HG02763 (cell line): ENCODE results near the gene KCNK7.

ENCODE experiments used
- ATAC-seq: cut with Tn5 transposase; IDR thresholded peaks from one replicate; pipeline ENCODE4 v1.9.1; 2021; ENCODE audit warnings: mild to moderate bottlenecking, moderate library complexity; ENCODE audit not compliant: unreplicated experiment

Gene KCNK7

DNA sequence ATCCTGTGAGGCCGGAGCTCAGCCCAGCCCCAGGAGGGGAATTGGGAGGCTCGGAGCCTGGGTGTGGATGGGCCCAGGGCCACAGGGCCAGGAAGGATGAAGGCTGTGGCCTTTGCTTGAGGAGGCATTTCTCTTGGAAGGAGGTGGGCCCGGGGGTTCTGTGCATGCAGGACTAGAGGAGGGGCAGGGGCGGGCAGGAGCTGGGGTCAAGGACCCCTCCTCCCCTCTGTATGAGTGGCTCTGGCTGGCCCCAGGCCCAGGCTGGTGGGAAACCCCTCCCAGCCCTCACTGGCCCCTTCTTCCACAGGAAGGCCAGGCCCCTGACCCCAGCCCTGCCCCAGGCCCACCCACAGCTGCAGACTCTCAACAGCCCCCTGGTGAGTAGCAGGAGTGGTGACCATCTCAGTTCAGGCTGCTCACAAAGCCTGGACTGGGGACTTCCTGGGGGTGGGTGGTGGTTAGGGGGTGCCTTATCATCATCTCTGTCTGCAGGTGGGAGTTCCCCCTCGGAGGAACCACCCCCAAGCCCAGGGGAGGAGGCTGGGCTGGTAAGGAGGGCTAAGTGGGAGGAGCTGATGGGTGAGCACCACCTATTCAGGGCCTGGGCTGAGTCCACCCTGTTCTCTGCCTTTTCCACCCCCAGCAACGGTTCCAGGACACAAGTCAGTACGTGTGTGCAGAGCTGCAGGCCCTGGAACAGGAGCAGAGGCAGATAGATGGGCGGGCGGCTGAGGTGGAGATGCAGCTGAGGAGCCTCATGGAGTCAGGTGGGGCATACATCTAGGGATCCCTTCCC lies 6.0 kb downstream of the KCNK7 start:
- no peak for ATAC-seq

DNA sequence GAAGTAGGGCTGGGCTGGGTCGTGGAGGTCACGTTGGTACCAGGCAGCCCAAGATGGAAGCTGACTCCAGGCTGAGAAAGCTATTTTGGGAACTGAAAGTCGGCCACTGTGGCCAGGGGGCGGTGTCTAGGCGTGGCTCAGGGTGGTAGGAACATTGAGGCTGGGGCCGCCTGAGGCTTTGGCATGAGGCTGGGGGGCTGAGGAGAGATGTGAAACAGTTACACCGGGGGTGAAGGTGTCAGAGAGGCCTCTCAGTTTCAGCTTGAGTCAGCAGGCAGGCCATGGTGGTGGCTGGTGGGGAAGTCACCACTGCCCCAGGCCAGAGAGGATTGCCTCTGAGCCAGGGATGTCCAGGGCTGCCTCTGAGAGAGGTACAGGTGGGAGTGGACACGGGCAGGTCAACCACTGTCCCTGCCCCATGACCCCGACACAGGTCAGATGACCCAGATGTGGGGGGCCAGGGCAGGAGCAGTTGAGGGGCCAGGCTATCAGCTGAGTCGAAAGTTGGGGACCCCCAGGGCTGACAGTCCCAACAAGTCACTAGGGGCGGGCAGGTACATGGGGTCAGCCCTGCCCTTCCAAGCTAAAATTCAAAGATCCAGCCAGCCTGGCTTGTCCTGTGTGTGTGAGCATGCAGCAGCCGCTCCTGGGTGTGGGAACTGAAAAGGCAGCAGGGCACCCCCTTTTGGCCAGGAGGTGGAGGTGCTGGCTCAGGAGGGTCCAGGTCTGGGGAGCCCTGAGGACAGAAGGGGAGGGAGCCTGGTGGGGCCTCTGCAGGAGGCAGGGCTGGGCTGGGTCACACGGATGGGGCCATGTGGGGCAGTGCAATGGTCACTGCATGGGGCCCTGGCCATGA lies 7.2 kb downstream of the KCNK7 start:
- peak; percentile 78 for ATAC-seq

DNA sequence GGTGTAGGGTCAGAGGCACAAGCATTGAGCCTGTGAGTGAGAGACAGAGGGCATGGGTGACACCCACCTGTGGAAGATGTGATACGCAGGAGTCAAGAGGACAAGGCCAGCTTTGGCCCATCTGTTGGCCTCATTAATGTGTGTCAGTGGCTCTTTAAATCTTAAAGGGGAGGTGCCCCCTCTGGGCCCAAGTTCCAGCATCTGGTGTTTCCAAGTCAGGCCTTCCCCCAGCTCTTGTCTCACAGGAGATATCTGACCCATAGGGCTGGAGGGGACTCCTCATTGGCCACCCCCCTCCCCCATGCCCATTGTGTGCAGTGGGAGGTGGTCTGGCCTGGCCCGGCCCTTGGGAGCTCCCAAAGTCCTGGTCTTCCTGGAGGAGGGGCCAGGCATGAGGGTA lies 8.9 kb downstream of the KCNK7 start:
- ATAC-seq = no peak

DNA sequence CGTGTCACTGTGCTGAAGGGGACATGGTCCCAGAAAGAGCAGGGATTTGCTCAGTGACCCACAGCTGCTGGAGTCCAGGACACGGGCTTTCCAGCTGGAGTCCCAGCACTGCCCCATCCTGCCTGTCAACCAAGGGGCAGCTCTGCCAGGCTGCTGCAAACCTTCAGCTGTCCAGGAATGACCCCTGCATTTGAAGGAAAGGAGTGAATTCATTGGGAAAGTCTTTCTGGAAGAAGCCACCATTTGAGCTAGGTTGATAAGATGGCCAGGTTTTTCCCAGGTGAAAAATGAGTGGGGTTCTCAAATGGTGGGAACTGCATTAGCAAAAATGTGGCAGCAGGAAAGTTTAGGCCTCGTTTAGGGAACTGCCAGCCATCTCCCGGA lies 9.4 kb downstream of the KCNK7 start:
- no peak for ATAC-seq

DNA sequence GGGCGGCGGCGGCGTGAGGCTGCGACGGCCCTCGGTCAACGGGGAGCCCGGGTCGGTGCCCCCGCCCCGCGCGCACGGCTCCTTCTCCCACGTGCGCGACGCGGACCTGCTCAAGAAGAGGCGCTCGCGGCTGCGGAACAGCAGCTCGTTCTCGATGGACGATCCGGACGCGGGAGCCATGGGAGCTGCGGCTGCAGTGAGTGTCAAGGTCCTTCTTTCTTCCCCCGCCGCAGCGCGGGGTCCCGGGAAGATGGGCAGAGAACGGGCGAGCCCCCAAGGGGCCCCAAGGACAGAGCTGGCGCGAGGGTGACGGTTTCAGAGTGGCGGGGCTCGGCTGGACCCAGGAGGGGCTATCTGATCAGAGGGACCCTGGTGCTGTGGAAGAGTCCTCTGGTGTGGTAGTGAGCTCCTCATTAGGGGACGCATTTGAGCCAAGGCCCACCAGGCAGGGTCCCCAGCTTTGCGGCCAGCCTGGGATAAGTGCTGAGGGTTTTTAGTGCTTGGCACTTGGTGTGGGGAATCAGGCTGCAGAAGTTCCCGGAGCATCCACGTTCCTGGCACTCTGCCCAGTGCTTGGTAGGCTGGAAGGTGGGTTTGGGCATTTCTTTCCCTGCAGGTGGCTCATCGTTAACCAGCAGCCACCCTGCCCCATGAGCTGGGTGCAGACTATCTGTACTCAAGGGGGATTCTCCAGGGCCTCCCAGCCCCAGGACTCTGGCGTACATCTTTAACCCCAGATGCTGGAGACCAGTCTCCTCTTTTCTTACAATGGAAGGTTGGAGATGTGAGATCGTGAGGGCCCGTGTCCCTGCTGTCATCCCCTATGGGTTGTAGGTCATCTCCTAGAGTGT lies 10.0 kb downstream of the KCNK7 start:
- ATAC-seq = no peak

DNA sequence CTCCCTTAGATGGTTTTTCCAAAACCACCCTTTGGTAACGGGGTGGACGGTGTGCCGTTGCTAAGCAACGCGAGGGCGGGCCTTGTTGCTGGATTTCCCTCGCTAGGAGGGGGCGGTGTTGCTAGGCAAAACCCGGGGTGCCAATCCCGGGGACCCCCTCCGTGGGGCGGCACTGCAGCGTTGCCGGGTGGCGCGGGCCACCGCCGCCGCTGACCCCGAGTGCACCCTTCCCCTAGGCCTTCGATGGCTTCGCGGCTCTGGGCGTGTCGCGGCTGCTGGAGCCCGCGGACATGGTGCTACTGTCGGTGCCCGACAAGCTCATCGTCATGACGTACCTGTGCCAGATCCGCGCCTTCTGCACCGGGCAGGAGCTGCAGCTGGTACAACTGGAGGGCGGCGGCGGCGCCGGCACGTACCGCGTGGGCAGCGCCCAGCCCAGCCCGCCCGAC lies 10.9 kb downstream of the KCNK7 start:
- ATAC-seq = no peak

DNA sequence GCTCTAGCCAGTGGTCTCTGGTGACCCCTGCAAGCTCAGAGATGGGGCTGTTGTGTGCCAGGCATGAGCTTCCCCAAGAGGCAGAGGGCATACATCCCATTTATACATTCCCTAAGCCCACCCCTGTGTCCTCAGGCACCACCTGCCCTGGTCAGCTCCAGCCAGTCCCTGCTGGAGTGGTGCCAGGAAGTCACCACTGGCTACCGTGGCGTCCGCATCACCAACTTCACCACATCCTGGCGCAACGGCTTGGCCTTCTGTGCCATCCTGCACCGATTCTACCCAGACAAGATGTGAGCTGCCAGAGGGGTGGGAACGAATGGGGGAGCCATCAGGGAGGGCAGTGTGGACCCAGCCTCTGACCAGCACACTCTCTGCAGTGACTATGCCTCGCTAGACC lies 11.5 kb downstream of the KCNK7 start:
- ATAC-seq = no peak

DNA sequence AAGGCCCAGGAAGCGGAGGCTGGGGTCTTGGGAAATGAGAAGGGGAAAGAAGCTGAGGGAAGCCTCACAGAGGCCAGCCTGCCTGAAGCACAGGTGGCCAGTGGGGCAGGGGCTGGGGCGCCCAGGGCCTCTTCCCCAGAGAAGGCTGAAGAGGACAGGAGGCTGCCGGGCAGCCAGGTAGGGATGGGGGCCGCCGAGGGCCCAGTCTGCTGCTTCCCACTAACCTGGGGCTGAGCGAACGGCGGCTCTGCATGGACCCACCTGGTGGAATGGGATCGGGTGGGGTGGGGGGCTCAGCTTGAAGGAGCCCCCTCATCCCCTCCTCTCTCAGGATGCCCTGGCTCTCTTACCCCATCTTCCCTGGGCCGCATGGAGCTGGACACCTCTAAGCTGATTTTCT lies 12.0 kb downstream of the KCNK7 start:
- no peak for ATAC-seq

DNA sequence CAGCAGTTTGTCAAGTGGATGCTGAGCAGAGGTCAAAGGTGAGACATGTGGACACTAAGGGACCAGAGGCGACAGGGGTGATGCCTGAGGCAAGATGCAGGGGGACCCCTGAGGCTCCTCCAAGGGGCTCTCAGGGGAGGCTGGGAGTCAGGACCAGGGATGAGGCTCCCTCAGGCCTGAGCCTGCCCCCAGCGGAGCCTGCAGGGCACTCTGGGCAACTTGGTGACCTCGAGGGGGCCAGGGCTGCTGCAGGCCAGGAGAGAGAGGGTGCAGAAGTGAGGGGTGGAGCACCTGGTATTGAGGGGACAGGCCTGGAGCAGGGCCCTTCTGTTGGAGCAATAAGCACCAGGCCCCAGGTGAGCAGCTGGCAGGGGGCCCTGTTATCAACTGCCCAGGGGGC lies 13.7 kb downstream of the KCNK7 start:
- ATAC-seq = no peak

DNA sequence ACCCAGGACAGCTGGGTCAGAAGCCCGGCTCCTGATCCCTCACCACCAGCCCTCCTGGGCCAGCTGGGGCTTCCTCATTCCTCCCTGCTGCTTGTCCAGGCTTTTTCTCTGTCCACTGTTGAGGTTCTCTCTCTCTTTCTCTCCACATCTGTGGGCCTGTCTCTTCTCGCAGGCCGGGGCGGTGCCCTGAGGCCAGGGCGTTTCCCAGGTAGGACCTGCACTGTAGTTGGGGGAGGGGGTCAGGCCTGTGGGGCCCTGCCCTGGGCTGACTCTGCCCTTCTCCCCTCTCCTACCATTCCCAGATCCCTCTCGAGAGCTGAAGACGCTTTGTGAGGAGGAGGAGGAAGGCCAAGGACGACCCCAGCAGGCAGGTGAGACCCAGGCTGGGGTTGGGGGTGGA lies 14.8 kb downstream of the KCNK7 start:
- ATAC-seq = no peak

DNA sequence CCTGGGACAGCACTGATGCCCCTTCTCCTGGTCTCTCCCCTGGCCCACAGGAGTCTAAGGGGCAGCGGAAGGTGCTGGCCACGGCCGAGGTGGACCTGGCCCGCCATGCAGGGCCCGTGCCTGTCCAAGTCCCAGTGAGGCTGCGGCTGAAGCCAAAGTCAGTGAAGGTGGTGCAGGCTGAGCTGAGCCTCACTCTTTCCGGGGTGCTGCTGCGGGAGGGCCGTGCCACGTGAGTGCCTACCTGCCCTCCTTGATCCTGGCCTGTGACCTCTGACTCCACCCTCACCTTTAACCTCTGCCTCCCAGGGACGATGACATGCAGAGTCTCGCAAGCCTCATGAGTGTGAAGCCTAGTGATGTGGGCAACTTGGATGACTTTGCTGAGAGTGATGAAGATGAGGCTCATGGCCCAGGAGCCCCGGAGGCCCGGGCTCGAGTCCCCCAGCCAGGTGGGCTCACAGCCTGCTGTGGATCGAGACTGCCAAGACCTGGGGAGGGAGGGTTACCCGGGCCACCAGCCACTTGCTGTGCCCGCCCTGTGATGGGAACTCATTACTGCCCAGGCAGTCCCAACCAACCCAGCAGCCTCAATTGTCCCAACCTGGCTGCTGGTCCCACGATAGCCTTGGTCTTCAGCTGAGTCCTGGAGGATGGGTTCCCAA lies 15.4 kb downstream of the KCNK7 start:
- no peak for ATAC-seq

DNA sequence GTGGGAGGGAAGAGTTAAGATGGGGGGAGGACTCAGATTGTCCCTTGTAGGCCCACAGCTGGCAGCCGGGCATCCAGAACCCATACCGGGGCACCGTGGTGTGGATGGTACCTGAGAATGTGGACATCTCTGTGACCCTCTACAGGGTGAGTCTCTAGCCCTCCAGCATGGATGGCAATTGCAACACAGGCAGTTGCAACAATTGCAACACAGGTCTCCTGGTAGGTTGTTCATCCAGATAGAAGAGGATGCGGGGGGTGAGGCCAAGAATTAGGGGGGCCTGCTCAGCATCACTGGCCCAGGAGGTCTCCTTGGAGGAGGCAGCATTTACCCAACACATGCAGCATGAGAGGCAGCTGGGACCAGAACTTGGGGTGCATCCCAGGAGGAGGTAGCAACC lies 16.3 kb downstream of the KCNK7 start:
- no peak for ATAC-seq

DNA sequence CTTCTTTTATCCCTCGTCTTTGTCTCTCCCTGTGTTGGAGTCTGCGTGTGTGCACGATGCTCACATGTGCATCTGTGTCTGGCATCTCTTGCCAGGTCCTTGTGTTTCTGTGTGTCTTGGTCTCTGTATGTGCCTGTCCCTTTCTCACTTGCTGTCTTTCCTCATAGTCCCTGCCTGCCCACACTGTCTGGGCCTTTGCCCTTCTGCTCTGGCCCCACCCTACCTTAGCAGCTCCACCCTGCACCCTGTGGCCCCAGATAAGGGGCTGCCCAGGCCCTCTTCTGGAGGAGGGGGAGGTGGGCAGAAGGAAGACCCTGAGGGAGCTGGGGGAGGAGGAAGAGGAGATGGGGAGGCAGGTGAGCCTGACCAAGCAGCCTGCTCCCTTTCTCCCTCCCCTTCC lies 16.9 kb downstream of the KCNK7 start:
- no peak for ATAC-seq

DNA sequence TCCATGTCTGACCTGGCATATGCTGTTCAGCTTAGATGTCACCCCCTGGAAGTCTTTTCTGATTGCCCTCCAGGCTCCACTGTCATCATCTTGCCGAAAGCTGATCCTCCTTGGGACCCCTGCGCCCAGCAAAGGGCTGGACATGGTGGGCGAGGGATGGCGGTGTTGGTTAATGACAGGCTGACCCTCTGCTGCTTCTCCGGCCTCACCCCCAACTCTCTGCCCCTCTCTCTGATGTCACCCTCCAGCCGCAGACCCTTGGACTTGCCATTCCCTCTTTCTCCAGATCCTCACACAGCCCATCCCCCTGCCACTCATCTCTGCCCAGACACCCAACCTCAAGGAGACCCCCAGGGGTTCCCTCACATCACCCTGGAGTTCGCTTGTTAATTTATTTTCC lies 17.5 kb downstream of the KCNK7 start:
- no peak for ATAC-seq

DNA sequence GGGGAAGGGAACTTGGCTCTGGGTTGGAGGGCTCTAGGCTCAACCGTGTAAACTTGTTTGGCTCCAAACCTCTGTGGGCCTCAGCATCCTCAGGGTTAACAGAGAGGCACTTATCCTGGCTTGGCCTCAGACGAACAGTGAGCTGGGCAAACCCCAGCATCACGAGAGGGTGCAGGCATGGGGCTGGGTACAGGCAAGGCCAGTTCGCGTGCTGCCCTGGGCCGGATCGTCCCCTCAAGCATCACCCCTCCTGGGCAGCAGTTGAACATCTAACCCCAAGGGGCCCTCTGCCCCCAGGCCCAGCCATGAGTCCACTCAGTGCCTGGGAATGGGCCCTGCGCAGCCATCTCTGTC lies 17.9 kb downstream of the KCNK7 start:
- no peak for ATAC-seq

DNA sequence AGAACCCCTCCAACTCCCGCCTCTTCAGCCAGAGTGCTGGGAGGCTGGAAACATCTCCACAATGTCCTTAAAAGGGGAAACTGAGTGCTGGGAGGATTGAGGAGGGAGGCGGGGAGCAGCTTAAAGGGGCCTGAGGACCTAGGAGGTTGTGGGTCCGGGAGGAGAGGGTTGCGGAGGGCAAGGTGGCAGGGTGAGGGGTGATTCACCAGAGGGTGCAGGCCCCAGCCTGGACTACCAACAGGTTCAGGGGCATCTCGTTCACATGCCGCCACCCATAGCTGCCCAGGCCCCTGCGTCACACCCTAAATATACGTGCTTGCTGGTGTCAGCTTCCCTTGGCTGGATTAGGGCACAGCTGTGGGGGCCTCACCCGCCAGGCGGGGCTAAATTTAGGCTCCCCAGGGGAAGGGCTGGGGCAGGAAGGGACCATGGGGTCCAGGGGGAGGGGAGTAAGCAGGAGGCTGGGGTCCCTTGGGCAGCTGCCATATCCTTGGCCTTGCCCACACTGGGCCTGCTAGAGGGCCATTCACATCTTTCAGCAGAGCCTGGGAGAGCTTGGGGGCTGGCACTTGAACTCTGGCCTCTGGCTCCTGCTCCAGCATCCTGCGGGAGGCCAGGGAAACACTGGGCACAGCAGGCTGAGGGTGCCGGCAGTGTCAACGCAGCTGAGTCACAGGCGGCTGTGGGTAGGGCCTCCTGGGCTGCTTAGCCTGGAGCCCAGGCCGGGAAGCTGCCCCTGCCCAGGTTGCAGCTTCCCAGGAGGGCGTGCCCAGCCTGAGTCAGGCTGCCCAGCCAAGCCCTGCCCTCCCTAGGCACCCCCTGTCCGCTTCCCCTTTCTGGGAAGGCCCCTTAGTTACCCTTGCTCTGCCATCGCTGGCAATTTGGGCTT lies 18.5 kb downstream of the KCNK7 start:
- no peak for ATAC-seq

DNA sequence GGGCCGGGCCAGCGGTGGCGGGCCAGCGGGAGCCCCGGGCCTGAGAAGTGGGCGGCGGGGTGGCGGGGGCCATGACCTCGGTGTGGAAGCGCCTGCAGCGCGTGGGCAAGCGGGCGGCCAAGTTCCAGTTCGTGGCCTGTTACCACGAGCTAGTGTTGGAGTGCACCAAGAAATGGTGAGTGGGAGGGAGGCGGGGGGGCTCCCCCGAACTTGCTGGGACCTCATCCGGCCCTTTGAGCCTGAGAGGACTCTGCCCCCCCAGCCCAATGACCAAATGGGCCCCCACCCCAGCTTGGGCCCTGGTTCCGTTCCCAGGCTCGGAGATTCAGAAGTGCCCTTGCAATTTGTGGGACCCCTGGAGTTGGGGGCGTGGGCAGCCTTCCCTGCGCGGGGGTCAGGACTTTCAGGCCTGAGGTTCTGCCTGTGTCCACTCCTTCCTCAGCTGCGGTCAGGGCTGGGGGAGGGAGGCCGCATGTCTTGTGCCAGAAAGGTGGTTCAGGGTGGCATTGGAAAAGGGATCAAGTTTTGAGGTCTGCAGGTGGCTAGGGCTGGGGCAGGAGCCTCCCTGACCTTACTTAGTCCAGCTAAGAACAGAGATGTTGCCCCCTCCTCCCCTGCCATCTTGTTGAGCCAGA lies 19.3 kb downstream of the KCNK7 start:
- no peak for ATAC-seq

DNA sequence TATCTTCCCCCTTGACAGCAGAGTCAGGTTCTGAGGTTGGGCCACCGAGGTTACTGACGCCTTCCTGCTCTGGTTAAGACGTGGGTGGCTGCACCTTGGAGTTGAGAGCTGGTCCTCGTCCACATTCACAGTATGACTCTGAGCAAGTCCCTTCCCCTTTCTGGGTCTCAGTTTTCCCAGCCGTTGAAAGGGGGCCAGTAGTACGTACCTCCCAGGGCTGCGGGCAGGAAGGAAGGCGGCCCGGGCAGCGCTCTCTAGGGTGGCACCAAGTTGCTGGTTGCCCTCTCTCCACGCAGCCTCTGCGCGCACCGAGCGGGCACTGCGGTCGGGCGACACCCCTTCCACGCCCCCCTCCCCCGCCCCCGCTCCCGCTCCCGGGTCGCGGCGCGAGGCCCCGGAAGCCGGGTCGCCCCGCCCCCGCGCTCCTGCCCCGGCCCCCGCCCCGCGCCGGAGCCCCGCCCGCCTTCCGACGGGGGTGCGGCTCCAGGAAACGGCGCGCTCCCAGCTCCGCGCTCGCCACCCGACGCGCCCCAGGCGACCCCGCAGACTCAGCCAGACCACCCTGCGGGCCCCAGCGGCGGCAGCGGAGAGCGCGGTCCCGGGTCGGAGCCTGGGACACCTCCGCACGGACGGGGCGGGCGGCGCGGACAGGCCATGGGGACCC lies 19.9 kb downstream of the KCNK7 start, which contains the start of gene EHBP1L1:
TSS of gene EHBP1L1 (plus strand) at position 486 of the 664 bp plus-strand sequence. CDS start 250 bp downstream, outside the sequence.
- peak; percentile 28 for ATAC-seq
